ENCODE measurements around the gene GASK1A.

DNA sequence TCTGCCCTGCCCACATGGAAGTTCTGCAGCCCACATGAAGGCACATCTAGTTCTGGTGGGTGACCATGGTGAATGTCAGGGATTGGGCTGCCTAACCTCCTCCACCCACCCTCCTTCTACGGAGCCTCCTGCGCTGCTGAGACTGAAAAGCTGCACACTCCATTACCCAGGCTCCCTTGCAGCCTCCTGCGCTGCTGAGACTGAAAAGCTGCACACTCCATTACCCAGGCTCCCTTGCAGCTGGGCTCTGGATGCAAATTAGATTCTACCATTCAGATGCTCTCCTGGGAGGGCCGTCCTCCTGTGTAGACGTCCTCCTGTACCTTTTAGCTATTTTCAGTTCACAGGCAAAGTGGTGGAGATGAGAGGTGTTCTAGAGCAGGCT, 94.7 kb downstream of the GASK1A start:
- TF ChIP-seq, protein P1, sequence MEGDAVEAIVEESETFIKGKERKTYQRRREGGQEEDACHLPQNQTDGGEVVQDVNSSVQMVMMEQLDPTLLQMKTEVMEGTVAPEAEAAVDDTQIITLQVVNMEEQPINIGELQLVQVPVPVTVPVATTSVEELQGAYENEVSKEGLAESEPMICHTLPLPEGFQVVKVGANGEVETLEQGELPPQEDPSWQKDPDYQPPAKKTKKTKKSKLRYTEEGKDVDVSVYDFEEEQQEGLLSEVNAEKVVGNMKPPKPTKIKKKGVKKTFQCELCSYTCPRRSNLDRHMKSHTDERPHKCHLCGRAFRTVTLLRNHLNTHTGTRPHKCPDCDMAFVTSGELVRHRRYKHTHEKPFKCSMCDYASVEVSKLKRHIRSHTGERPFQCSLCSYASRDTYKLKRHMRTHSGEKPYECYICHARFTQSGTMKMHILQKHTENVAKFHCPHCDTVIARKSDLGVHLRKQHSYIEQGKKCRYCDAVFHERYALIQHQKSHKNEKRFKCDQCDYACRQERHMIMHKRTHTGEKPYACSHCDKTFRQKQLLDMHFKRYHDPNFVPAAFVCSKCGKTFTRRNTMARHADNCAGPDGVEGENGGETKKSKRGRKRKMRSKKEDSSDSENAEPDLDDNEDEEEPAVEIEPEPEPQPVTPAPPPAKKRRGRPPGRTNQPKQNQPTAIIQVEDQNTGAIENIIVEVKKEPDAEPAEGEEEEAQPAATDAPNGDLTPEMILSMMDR (IDR thresholded peaks at IDR 0.05; ENCODE audit: insufficient read depth, low read length, poor library complexity, severe bottlenecking), result no peak
- TF ChIP-seq EZH2phosphoT487 (conservative IDR thresholded peaks at IDR 0.05; ENCODE audit: low read length), result no peak

All from SU-DHL-6 (cell line).